IPS DF 6.9 (cell line): ENCODE results near the gene EHMT1.

Experiments used
- DNase-seq: peaks from one replicate; pipeline ENCODE4 v3.0.0-alpha.2; 2013; ENCODE audit warnings: low read depth, low spot score
- H3K27ac ChIP-seq: one replicate; pipeline ENCODE4 v1.5.1; 2013; ENCODE audit warnings: low read length, control low read depth
- H3K27me3 ChIP-seq: 2 replicates; pipeline ENCODE4 v1.6.1; 2013; ENCODE audit warnings: mild to moderate bottlenecking, low read length; ENCODE audit not compliant: control insufficient read depth, insufficient read depth
- H3K36me3 ChIP-seq: 2 replicates; pipeline ENCODE4 v1.6.1; 2013; ENCODE audit warnings: low read length; ENCODE audit not compliant: control insufficient read depth, insufficient read depth
- H3K4me1 ChIP-seq: 2 replicates; pipeline ENCODE4 v1.6.1; 2013; ENCODE audit warnings: low read length; ENCODE audit not compliant: control insufficient read depth, insufficient read depth
- H3K4me3 ChIP-seq: 2 replicates; pipeline ENCODE4 v1.5.1; 2013; ENCODE audit warnings: mild to moderate bottlenecking, low read length
- H3K9me3 ChIP-seq: 2 replicates; pipeline ENCODE4 v1.6.1; 2013; ENCODE audit warnings: low read length, inconsistent platforms; ENCODE audit not compliant: control insufficient read depth, insufficient read depth
- WGBS: extraction: QIAGEN DNeasy Blood & Tissue Kit; methylation state at CpG from one replicate; pipeline ENCODE4 v1.1.7; 2013; ENCODE audit warnings: mixed read lengths, missing lambda C conversion rate; ENCODE audit not compliant: insufficient read length, insufficient coverage; 5-methylcytosine and 5-hydroxymethylcytosine counted together

EHMT1 gene

GRCh38 chr9:137682428-137683105 is 63.8 kb downstream of the EHMT1 start:
- no peak for DNase-seq
- Histone ChIP-seq H3K36me3 (no peaks in the 10 kb centered on the region), H3K4me3 (no peak overlapping the region), H3K27me3 (no peaks in the 10 kb centered on the region), H3K27ac (no peak overlapping the region), H3K4me1 (peaks cover 15% of the 10 kb centered on the region), H3K9me3 (no peaks in the 10 kb centered on the region)
- WGBS, result no CpG with 5 or more reads among the region's 18 CpGs

DNA sequence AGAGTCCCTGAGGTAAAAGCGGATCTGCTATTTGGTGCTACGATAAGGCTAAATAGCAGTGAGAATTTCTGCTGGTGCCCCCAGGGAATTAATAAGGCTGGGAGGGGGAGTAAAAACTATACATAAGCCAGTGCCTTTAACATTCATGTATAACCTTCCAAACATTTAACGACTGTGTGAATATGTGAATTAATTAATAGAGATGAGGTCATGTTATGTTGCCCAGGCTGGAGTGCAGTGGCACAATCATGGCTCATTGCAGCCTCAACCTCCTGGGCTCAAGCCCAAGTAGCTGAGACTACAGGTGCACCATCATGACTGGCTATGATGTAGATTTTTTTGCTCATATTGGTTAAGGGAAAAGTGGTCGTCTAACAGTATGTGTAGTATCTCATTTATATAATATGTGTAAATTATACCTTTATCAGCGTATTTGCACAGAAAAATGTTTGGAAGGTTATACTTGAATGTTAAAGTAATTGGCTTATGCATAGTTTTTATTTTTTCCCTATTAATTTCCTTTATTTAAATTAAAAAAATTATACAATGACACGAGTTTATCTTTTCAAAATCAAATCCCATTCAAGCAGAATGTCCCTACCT is 64.6 kb downstream of the EHMT1 start:
- no peak overlapping the region for H3K4me3 ChIP-seq
- H3K36me3 ChIP-seq, result no peaks in the 10 kb centered on the region
- H3K27me3 ChIP-seq, result no peaks in the 10 kb centered on the region
- DNase-seq, result no peak
- no peaks in the 10 kb centered on the region for H3K9me3 ChIP-seq
- H3K4me1 ChIP-seq, result peaks cover 15% of the 10 kb centered on the region
- H3K27ac ChIP-seq, result no peak overlapping the region
- 100% methylated on average over 1 of the region's 6 CpGs for WGBS

DNA sequence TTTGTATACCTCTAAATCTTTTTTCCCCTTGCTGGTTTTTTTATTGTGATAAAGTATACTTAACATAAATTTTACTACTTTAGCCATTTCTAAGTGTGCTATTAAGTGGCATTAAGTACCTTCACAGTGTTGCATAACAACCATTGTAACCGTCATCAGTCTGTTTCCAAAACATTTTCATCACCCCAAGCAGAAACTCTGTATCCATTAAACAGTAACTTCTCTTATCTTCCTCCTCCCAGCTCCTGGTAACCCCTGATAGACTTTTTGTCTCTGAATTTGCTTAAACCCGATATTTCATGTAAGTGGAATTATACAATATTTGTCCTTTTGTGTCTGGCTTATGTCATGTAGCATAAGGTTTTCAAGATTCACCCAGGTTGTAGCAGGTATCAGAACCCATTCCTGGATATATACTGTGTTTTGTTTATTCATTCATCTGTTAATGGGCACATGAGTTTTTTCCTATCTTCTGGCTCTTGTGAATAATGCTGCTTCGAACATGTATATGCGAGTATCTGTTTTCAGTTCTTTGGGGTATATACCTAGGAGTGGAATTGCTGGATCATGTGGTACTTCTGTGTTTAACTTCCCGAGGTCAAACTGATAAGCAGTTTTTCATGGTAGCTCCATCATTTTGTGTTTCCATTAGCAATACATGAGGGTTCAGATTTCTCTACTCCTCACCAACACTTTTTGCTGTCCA is 66.4 kb downstream of the EHMT1 start:
- Histone ChIP-seq H3K9me3 (no peaks in the 10 kb centered on the region), H3K27me3 (no peaks in the 10 kb centered on the region), H3K36me3 (no peaks in the 10 kb centered on the region), H3K27ac (no peak overlapping the region), H3K4me1 (peaks cover 17% of the 10 kb centered on the region), H3K4me3 (no peak overlapping the region)
- no peak for DNase-seq
- no CpG with 5 or more reads among the region's 5 CpGs for WGBS

DNA sequence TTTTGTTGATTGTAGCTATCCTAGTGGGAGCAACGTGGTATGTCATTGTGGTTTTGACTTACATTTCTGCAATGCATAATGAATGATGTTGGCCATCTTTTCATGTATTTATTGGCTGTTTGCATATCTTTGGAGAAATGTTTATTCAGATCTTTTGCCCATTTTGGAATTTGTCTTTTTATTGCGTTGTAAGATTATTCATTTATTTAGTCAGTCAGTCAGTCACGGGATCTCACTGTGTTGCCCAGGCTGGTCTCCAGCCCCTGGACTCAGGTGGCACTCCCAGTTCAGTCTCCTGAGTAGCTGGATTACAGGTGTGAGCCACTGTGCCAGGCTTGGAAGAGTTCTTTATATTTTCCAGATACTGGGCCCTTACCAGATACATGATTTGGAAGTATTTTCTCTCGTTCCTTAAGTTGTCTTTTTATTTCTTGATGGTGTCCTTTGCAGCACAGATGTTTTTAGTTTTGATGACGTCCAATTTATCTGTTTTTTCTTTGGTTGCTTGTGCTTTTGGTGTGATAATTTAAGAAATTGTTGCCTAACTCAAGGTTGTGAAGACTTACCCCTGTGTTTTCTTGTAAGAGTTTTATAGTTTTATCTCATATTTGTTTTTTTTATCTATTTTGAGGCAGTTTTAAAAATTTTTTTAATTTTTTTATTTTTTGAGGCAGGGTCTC is 67.1 kb downstream of the EHMT1 start:
- H3K9me3 ChIP-seq, result no peaks in the 10 kb centered on the region
- no CpG with 5 or more reads among the region's 5 CpGs for WGBS

GRCh38 chr9:137688261-137688660 is 69.5 kb downstream of the EHMT1 start:
- Histone ChIP-seq H3K27me3 (no peaks in the 10 kb centered on the region), H3K4me1 (peaks cover 5% of the 10 kb centered on the region), H3K4me3 (no peak overlapping the region), H3K36me3 (no peaks in the 10 kb centered on the region), H3K9me3 (no peaks in the 10 kb centered on the region), H3K27ac (no peak overlapping the region)
- WGBS, result no CpG with 5 or more reads among the region's 7 CpGs
- DNase-seq, result no peak

More for the DNA sequence above, 67.1 kb downstream of the EHMT1 start:
- Histone ChIP-seq H3K4me3 (no peak overlapping the region), H3K36me3 (no peaks in the 10 kb centered on the region), H3K27ac (no peak overlapping the region), H3K4me1 (peaks cover 13% of the 10 kb centered on the region), H3K27me3 (no peaks in the 10 kb centered on the region)
- no peak for DNase-seq

DNA sequence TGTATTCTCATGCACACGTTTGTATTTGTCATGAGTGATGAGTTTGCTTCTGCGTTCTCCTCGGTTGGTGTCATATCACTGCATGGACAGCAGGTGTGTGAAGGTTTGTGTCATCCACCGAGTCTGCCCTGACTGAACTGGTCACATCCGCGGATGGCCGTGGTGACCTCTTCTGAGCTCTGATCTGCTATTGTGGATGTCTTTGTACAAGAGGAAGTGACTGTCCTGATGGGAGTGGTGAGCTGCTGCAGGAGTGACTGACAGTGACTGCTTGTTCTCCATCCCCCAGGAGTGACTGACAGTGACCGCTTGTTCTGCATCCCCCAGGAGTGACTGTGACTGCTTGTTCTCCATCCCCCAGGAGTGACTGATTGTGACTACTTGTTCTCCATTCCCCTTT is 69.9 kb downstream of the EHMT1 start:
- no peaks in the 10 kb centered on the region for H3K27me3 ChIP-seq
- no peaks in the 10 kb centered on the region for H3K9me3 ChIP-seq
- peaks cover 5% of the 10 kb centered on the region for H3K4me1 ChIP-seq
- H3K4me3 ChIP-seq, result no peak overlapping the region
- H3K27ac ChIP-seq, result no peak overlapping the region
- DNase-seq, result no peak
- no CpG with 5 or more reads among the region's 8 CpGs for WGBS
- no peaks in the 10 kb centered on the region for H3K36me3 ChIP-seq

DNA sequence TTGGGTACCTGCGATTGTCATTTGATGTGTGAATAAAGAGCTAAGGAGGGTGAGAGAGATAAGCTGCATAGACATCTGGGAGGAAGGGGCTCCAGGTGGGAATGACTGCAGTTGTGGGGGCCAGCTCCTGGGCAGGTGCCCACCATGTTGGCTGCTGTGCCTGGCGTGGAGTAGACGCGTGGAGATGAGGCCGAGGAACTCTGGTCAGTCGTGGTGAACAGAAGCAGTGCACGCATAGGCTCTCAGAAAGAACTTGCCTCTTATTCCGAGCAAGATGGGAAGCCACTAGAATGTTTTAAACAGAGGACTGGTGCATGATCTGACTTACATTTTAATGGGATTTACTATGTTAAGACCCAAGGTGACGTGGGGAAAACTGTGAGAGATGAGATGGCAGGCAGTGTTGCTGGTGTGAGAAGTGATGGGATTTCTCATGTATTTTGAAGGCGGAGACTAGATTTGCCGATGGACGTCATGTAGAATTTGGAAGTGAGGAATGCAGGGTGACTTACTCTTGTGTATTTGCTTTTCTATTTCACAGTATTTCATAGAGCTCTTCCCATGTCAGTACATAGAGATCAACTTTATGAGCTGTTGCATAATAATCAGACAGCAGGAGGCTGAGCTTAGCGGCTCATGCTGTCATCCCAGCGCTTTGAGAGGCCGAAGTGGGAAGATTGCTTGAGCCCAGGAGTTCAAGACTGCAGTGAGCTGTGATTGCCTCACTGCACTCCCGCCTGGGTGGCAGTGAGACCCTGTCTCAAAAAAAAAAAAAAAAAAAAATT is 71.1 kb downstream of the EHMT1 start:
- Histone ChIP-seq H3K27ac (no peak overlapping the region), H3K36me3 (no peaks in the 10 kb centered on the region), H3K4me1 (peaks cover 5% of the 10 kb centered on the region), H3K4me3 (no peak overlapping the region), H3K9me3 (no peaks in the 10 kb centered on the region), H3K27me3 (no peaks in the 10 kb centered on the region)
- no CpG with 5 or more reads among the region's 16 CpGs for WGBS
- DNase-seq, result no peak

GRCh38 chr9:137690930-137691645 is 72.3 kb downstream of the EHMT1 start:
- Histone ChIP-seq H3K9me3 (no peaks in the 10 kb centered on the region), H3K36me3 (no peaks in the 10 kb centered on the region), H3K27me3 (no peaks in the 10 kb centered on the region), H3K27ac (no peak overlapping the region), H3K4me1 (peaks cover 8% of the 10 kb centered on the region), H3K4me3 (no peak overlapping the region)
- no peak for DNase-seq
- WGBS, result no CpG with 5 or more reads among the region's 6 CpGs

DNA sequence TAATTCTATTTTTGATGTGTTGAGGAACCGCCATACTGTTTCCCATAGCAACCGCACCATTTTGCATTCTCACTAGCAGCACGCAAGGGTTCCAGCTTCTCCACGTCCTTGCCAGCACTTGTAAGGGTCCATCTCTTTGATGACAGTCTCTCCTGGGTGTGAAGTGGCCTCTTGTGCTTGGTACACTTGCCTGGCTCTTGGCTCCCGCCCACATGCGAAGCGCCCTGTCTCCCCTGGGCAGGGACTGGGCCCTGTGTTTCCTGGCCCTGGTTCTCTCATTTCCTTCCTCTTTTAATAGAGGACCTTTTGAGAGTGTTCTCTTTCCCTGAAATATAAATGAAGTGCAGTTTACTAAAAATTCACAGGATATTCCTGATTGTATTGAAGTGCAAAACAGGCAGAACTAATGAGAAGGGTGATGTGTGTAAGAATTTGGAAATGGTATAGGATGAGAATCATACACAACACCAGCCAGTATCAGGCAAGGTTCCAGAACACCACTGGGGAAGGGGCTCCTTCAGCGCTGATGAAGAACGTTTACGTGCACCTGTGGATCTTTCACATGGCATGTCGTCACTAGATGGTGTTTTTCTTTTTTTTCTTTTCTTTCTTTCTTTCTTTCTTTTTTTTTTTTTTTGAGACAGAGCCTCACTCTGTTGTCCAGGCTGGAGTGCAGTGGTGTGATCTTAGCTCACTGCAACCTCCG is 73.0 kb downstream of the EHMT1 start:
- DNase-seq, result no peak
- H3K4me1 ChIP-seq, result peaks cover 8% of the 10 kb centered on the region
- H3K9me3 ChIP-seq, result no peaks in the 10 kb centered on the region
- no CpG with 5 or more reads among the region's 12 CpGs for WGBS
- H3K27ac ChIP-seq, result no peak overlapping the region
- H3K27me3 ChIP-seq, result no peaks in the 10 kb centered on the region
- H3K36me3 ChIP-seq, result no peaks in the 10 kb centered on the region
- H3K4me3 ChIP-seq, result no peak overlapping the region
